GM19328 (cell line): ENCODE results near the gene HES5.

Experiments used
- ATAC-seq: cut with Tn5 transposase; IDR thresholded peaks from one replicate; pipeline ENCODE4 v1.9.1; 2021; ENCODE audit warnings: mild to moderate bottlenecking, moderate library complexity; ENCODE audit not compliant: unreplicated experiment

HES5 gene

DNA sequence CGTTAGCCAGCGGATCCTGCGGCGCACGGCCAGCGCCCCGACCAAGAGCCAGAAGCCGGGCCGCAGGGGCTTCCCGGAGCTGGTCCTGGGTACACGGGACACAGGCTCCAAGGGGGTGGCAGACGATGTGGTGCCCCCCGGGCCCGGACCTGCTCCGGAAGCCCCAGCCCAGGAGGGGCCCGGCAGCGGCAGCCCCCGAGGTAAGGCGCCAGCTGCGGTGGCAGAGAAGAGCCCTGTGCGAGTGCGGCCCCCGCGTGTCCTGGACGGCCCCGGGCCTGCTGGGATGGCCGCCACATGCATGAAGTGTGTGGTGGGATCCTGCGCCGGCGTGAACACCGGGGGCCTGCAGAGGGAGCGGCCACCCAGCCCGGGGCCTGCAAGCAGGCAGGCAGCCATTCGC, 27.9 kb downstream of the HES5 start:
- no peak for ATAC-seq

DNA sequence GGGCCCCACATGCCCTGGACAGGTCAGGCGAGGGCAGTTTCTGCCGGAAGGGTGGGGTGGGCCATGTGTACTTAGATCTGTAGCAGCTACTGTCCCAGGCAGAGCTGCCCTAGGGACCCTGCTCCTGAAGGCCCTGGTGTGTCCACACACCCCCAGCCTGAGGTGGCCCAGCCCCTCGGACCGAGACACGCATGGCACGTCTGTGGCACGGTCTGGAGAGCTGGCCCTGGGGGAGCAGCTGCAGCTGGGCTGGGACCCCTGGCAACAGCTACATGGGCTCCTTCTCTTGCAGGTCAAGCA, 28.3 kb downstream of the HES5 start:
- ATAC-seq = no peak

DNA sequence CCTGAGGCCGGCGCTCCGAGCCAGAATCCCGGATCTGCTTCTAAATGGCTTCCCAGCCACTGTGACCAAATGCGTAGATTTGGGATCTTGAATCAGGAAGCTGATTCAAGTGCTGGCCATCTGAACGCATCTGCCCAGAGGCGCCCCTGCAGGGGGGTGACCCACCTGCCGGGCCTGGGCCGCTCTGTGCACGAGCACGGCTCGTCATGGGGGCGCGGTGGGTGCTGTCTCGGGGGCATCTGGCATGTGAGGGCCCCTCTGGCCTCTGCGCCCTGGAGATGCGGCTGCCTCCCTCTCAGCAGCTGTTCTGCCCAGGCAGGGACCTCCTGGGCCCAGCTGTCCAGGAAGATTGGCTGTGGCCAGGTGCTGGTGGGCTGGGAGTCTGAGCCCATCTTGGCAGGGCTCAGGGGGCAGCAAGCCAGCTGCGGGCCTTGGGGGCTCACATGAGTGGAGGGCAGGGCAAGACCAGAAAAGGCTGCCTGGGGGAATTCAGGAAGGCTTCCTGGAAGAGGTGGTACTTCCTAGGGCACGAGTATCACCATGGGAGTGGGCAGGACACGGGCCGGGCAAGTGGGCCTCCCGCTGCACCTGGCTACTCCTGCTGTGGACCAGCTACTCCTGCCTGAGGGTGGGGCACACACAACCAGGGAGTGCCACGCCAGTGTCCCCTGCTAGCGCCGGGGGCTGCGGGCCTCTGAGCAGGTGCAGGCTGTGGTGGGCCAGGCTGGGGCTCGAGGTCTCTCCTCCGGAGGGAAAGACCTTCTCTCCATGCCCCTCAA, 28.8 kb downstream of the HES5 start:
- ATAC-seq = no peak

DNA sequence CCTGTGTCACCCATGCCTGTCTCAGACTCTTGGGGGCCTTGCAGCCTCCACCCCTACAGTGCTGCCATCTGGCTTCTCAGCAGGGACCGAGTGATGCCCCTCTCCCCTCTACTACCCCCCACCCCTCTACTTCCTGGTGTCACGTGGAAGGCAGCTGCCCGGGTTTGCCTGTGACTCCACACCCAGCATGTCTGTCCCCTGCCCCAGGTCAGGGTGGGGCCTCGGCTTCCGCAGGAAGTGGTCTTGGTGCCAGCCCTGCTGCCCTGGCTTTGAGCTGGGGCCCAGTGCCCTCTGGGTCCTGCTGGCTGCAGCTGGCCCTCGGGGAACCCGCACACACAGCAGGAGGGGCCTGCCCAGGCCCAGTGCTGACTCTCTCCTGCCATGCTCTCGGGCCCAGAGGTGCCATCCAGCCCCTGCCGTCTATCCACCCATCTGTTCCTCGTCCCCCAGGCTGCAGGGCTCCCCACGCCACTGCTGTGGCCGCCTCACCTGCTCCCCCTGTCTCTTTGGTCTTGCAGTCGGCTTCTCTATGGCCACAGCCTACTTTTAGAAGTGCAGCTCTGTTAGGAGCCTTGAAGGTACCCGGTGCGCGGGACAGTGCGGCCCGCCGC, 30.0 kb downstream of the HES5 start:
- no peak for ATAC-seq

DNA sequence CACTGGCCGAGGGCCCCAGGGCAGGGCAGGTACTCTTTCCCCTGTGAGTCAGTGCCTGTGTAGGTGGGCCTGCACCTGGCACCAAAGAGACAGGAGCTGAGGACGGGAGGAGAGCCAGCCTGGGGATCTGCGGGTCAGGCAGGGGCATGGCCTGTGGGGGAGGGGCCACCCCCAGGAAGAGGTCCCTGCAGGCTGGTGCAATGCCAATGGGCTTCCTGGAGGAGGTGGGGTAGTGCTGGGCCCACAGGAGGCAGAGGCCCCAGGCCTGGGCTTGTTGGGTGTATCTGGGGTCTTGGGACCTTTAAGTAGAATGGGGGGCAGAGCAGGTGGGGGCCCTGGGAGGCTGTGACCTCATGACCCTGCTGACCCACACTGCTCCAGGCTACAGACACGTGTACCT, 30.8 kb downstream of the HES5 start:
- no peak for ATAC-seq

DNA sequence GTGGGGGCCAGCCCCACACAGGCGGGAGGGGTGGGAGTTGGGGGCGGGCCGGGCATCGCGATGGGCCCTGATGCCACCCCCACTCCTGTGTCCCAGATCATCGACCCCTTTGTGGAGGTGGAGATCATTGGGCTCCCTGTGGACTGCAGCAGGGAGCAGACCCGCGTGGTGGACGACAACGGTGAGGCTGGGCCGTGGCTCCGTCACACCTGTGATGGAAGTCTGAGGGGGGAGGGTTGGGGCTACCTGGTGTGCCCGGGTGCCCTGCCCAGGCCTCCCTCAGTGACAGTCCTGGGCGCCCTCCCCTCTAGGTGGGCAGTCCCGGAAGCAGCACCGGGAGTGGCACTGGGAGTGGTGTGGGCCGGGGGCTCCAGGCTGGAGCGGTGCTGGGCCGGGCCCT, 31.4 kb downstream of the HES5 start:
- no peak for ATAC-seq

DNA sequence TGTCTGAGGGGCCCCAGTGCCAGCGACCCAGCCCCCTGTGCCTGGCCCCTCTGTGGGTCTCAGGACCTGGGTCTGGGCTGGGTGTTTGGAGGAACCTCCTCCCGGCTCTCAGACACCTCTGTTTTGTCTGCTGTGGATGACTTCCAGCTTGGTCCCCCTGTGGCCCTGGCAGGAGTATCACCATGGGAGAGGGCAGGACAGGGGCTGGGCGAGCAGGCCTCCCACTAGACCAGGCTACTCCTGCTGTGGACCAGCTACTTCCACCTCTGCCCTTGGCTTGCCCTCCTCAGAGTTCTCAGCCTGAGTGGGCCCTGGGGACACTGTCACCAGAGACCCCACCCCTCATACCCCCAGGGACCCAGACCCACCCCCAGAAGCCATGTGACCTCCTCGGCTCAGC, 32.2 kb downstream of the HES5 start:
- no peak for ATAC-seq

DNA sequence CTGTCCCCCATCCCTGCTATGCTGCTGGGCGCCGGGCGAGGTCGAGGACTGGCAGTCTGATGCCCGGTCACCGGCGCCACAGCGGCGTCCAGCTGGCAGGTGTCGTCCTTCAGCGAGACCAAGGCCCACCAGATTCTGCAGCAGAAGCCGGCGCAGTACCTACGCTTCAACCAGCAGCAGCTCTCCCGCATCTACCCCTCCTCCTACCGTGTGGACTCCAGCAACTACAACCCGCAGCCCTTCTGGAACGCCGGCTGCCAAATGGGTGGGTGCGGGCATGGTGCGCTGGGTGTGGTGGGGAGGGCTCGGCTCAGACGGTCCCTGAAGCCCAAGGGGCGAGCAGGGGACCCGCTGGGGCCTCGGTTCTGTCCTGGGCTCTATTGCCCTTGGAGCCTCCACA, 33.3 kb downstream of the HES5 start:
- ATAC-seq = no peak

DNA sequence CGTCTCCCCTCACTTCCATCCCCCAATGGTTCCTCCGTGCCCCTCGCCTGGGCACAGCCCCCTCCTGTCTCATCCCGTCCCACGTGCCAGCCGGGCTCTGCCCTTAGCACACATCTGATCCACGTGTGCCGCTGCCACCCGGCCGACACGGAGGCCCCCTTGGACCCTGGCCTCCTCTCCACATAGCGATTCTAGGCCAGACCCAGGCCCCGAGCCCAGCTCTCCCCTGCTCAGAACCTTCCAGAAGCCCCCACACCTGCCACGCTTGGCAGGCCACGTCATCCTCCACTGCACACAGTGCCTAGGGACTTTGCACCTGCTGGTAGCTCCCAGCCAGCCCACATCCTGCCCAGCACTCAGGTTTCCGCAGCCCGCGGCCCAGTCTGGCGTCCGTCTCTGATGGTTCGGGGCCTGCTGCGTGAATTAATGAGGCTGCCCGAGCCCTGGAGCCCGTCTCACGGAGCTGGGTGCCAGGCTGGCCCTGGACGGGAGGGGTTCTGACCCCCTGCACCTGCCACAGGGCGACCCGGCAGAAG, 33.9 kb downstream of the HES5 start:
- no peak for ATAC-seq

DNA sequence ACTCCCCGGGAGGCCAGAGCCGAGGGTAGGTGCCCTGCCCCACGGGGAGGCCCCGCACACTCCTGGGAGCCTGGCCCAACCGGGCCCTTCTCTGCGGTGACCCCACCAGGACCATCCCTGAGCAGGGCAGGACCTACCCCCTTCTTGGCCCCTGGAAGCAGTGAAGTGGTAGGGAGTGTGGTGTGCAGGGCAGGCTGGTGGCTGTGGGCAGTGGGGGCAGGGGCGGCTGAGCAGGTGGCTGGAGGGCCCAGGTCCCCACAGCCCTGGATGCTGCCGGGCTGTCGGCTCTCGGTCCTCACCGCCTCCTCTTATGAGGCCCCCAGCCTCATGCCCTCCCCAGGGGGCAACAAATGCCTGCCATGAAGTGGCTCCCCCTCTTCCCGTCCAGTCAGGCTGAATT, 34.5 kb downstream of the HES5 start:
- no peak for ATAC-seq

DNA sequence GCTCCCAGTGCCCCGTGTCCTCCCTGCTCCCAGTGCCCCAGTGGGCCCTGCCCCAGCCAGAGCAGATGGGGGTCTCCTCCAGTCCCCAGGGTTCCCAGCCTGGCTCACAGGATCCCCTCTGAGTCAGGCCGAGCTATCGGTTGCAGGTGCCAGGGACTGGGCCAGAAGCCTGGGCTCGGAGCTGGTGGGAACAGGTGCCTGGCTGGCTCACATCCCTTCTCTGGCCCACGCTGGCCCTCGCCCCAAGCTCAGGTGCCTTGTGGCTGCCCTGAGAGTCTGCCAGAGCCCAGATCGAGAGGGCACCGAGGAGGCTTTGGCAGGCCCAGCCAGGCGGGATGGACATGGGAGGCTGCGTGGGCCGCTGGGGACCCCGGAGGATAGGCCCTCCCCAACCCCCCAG, 35.0 kb downstream of the HES5 start:
- ATAC-seq = no peak

DNA sequence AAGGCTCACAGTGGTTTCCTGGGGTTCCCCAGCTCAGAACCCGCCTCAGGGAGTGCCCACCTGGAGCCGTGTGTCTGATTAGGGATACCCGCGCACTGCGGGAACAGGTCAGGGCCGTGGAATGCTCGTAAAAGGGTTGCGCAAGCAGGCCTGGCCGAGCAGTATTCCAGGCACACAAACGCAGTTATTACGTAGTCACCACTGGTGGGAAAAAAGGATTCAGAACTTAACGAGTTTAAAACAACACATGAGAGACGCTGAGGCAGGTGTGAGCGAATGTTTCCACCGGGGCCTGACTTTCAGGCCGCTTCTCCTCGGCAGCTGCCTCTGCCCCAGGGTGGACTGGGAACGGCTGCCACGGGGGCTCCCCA, 35.8 kb downstream of the HES5 start:
- ATAC-seq = no peak

DNA sequence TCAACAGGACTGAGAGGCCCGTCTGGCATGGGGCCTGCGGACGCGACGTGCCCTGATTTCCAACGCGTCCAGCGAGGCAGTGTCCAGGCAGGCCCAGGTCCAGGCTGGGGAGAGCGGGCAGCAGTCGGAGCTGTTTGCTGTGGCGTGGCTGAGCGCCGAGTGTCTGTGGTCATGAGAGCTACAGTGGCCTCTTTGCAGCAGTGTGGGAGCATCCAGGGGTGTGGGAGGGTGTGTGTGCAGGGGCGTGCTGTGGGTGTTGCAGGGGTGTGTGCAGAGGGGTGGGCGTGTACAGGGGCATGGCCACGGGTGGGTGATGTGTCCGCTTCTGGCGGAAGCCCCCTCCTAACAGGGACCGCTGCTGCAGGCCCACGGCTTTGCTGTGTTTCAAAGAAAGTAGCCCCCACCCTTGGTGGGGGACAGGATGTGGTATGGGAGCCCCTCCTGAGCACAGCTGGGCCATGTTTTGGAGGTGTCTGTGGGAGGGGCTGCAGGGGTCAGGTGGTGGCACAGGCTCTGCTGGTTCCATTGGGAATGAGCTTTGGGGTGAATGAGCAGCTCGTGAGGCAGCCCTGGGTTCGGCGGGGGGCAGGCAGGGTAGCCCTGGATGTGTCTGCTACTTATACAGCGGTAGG, 36.3 kb downstream of the HES5 start:
- no peak for ATAC-seq

DNA sequence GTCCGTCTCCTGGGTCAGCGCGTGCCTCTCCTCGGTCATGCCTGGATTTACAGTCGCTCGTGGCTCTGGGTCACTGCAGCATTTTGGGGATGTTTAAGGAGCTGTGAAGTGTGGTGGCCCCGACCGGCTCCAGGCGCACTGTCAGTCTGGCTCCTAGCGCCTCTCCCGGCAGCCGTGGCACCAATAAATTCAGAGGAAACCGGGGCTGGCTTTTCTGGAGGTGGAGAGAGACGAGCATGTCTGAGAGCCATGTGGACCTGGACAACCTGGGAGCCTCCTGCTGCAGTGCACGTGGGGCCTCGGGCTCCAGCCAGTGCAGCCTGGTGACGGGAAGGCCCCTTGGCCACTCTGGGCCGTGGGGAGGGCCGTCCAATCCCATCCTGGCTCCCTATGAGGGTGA, 36.8 kb downstream of the HES5 start:
- no peak for ATAC-seq

DNA sequence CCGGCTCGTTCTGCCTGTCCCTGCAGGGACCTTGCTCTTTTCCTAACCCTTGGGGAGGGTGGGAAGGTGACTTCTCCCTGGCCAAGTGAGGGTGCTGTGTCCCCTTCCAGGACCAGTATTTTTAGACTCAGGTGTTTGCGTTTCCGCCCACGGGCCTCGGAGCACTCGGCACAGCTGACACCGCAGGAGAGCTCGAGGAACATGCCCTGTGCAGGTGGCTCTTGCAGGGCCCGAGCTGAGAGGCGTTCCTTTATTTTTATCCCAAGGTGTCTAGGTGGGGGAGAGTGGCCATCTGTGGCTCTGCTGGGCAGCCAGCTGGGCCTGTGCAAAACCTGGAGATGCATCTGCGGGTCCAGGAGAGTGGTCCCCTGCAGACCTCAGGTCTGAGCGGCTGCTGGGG, 38.0 kb downstream of the HES5 start:
- no peak for ATAC-seq

DNA sequence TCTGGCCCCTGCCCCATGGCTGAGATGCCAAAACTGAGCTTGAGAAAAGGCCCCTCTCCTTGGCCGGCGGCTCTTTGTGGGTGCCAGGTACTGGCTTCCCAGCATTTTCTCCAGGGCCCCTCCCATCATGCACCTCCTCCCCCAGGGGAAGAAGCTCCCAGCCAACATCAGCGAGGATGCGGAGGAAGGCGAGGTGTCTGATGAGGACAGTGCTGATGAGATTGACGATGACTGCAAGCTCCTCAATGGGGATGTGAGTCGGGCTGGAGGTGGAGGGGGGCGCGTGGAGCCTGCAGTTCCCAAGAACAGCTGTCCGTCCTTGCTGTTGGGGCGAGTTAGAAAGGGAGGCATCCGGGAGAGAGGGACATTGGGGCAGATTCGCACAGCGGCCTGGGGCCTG, 40.4 kb downstream of the HES5 start:
- ATAC-seq = no peak

DNA sequence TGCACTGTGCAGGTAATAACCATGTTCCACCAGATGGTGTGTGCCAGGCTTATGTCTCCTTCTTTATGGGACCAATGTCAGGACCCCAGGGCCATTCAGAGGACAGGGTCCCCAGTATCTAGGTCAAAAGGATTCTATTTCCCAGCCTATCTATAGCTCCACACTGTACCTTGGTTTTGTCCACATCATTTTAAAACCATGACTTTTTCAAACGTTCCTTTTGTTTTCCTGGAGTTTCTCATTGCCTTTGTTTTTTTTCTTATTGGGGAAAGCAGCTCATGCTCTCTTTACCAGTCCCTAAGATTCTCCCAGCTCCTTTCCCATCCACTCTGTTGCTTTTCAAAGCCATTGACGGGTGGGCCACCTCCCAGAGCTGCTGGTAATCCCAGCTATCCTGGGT, 41.4 kb downstream of the HES5 start:
- ATAC-seq = no peak

DNA sequence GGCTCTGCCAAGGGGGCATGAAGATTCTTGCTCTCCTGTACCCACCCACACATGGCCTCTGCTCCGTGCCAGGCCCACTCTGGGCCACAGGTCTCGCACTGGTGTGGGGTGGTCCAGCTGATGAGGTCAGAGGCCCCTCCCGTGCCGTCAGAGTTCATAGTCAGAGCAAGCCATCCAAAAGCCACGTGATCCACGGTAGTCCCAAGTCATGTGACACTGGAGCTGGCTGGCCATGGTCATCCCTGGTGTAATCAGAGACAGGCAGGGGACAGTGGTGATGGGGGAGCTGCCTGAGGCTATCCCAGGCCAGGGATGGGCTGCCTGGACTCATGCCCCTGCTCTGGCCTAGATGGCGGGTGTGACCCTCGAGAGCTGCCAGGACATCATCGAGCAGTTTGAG, 43.5 kb downstream of the HES5 start:
- no peak for ATAC-seq

DNA sequence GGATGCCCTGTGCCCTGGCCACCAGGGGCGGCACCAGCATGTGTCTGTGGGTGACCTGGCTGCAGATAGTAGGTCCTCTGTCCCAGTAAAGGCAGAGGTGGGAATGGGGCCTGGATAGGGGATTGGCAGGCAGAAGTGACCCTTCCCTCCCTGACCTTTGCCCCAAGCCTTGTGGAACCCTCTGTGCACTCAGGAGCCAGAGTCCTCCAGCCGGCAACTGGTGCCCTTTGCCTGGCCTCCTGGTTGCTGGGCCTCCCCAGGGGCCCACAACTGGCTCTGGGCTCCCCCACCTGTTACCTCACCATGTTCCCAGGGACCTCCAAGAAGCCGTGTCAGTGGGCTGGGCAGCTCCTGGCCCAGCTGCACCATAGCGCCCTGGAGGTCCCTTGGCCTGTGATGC, 44.0 kb downstream of the HES5 start:
- no peak for ATAC-seq

DNA sequence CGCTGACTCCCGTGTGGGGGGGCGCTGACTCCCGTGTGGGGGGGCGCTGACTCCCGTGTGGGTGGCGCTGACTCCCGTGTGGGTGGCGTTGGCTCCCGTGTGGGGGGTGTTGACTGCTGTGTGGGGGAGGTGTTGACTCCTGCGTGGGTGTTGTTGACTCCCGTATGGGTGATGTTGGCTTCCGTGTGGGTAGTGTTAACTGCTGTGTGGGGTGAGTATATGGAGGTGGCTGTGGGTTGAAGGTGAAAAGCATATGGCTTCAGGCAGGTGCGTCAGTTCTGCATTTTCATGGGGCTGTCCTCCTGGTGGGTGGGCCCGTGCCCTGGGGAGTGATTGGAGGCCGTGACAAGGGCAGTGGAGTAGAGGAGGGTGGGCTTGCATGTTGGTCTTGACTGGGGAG, 46.1 kb downstream of the HES5 start:
- ATAC-seq = no peak

DNA sequence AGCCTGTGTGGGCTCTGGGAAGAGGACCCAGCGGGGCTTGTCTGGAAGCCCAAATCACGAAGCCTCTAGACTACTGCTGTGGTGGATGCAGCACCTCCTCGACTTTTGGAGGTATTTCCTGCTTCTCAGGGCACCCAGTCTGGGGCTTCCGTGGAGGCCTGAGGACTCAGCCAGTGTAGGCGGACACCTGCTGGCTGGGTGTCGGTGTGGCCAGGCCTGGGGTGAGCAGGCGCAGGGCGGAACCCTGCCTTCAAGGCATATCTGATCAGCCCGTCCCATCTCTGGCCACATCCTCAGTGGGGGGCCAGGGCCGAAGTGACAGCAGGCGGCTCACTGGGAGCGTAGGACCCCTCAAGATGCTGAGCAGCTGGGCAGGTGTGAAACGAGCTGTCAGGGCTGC, 47.0 kb downstream of the HES5 start:
- no peak for ATAC-seq

DNA sequence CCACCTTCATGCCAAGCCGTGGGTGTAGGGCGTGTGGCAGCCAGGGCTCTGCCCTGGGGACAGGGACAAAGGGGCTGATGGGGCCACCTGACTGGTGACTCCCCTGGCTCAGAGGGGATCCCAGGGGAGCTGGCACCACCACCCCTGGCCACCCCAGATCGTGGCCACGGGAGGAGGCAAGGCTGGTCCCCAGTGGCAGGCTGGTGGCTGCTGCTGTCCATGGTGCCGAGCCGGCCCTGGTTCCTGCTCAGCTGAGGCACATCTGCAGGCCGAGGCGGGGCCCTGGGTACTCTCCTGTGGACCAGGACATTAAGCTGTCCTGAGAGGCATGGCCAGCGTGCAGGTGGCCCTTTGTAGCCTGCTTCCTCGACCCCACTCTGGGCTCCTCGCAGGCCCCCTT, 47.5 kb downstream of the HES5 start:
- ATAC-seq = no peak

DNA sequence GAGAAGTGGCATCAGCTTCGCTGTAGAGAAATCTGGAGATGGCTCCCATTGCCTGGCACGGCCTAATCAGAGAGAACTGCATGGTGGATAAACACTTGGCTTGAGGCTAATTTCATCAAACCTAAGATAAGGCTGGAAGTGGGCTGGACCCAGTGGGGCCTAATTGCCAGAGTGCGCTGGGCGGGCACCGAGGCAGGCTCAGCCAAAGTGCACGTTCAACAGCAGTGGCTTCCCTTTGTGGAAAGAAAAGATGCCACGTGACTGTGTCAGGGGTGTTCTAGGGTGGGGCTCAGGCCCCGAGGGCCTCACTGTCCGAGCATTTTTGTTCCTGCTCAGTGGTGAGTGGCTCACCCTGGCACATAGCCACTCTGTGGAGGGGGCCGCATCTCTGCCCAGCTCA, 48.2 kb downstream of the HES5 start:
- ATAC-seq = no peak
